OCI-LY7 (cell line): ENCODE data around the gene MVB12B.

Experiments
- CTCF ChIP-seq: fragments of 200-600 bp; sonication (generic); conservative IDR thresholded peaks from 2 replicates; pipeline ENCODE4 v1.5.1; 2014; ENCODE audit warnings: mild to moderate bottlenecking, antibody characterized with exemption, low read length, moderate library complexity, mixed read lengths
- EZH2phosphoT487 ChIP-seq: fragments of 200-600 bp; sonication (generic); IDR thresholded peaks from 2 replicates; pipeline ENCODE4 v1.6.1; 2018; ENCODE audit warnings: low read depth, borderline replicate concordance, mild to moderate bottlenecking, mixed run types, antibody characterized with exemption, low read length, moderate library complexity, mixed read lengths

DNA sequence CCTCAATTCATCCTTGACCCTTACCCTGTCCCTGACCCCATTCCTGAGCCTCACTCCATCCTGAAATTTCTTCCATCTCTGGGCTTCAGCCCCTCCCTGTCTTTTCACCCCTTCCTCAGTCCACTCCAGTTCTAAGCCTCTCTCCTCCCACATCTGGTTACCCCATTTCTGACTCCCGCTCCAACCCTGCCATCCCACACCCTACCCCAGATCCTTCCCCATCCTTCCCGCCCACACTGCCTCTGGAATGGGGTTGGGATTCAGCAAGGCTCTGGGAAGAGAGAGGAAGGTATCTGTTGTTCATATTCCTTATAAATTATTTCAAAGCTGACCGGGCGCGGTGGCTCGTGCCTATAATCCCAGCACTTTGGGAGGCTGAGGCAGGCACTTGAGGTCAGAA lies 29.9 kb upstream of the MVB12B start:
- TF ChIP-seq CTCF, result no peak
- TF ChIP-seq EZH2phosphoT487, result no peak
